Dermis blood vessel endothelial cell (primary cell): ENCODE data around the gene CCT8L2. TPM values are rescaled to one million over a fixed set of nuclear protein-coding genes. Genes with fewer than 3 reads are reported as not detected.
"Not testable (repeated sequence)": the region's sequence is repeated elsewhere in the genome, so short reads cannot be mapped to it uniquely, and the experiment has no call there.

Source experiments
- DNase-seq: peaks from one replicate; pipeline ENCODE4 v3.0.0; 2010
- total RNA-seq: library from RNA; depleted of rRNA; stranded (reverse); fragments of >200 nt; gene quantifications from 2 replicates; pipeline ENCODE4 v1.2.3, GENCODE V29; 2014

Gene CCT8L2
- total RNA-seq, 1 donor from 2014 or later, result not detected

GRCh38 chr22:16592231-16592630 is 379 bp downstream of the CCT8L2 start:
- not testable (repeated sequence) for DNase-seq

- not testable (repeated sequence) for DNase-seq
Observed at GRCh38 chr22:16591136-16591535, 1.5 kb downstream of the CCT8L2 start.

GRCh38 chr22:16586991-16587390 is 5.6 kb downstream of the CCT8L2 start:
- no peak for DNase-seq

- DNase-seq, result no peak
Observed at GRCh38 chr22:16586170-16586569, 6.4 kb downstream of the CCT8L2 start.

GRCh38 chr22:16580872-16581271 is 11.7 kb downstream of the CCT8L2 start:
- DNase-seq, result not testable (repeated sequence)

GRCh38 chr22:16569240-16569834 is 23.3 kb downstream of the CCT8L2 start:
- not testable (repeated sequence) for DNase-seq

- DNase-seq, result no peak
Observed at GRCh38 chr22:16568425-16568758, 24.2 kb downstream of the CCT8L2 start.

- DNase-seq, result not testable (repeated sequence)
Observed at GRCh38 chr22:16567617-16568424, 24.8 kb downstream of the CCT8L2 start.

GRCh38 chr22:16566421-16567151 is 26.0 kb downstream of the CCT8L2 start:
- DNase-seq, result not testable (repeated sequence)

GRCh38 chr22:16565585-16566420 is 26.8 kb downstream of the CCT8L2 start:
- not testable (repeated sequence) for DNase-seq

GRCh38 chr22:16564837-16565584 is 27.6 kb downstream of the CCT8L2 start:
- not testable (repeated sequence) for DNase-seq

- DNase-seq, result no peak
Observed at GRCh38 chr22:16563555-16564520, 28.8 kb downstream of the CCT8L2 start.

GRCh38 chr22:16562711-16563554 is 29.7 kb downstream of the CCT8L2 start:
- no peak for DNase-seq

GRCh38 chr22:16561093-16561658 is 31.4 kb downstream of the CCT8L2 start:
- not testable (repeated sequence) for DNase-seq

- DNase-seq, result not testable (repeated sequence)
Observed at GRCh38 chr22:16560651-16561050, 32.0 kb downstream of the CCT8L2 start.

- DNase-seq, result not testable (repeated sequence)
Observed at GRCh38 chr22:16559996-16560395, 32.6 kb downstream of the CCT8L2 start.

- DNase-seq, result no peak
Observed at GRCh38 chr22:16559056-16559955, 33.3 kb downstream of the CCT8L2 start.

GRCh38 chr22:16558376-16558945 is 34.1 kb downstream of the CCT8L2 start:
- DNase-seq, result not testable (repeated sequence)
